ENCODE results near the gene CREG1. TPM values are rescaled to one million over a fixed set of nuclear protein-coding genes. Genes with fewer than 3 reads are reported as not detected.

The CREG1 gene
- total RNA-seq, 1 donor from 2014 or later: 36.0 TPM

DNA sequence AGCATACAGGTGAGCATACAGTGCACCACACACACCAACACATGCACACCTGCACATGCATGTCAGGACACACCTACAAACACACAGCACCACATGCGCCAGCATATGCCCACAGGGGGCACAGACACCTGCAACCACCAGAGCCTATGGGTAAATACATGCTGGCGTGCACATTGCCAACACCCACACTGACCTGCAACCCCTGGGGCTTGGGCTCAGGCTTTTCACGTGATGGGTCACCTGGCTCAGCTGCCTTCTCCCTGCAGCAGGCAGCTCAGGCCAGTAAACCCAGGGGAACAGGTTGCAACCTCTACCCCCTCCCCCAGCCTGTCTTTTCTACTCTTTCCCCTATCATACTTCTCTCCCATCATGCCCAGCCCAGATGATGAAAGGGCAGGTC lies 43.3 kb downstream of the CREG1 start:
- H3K4me1 ChIP-seq (ENCODE audit: insufficient read depth, low read length): no peaks in the 10 kb centered on the region
- H3K27me3 ChIP-seq (ENCODE audit: insufficient read depth, low read length): peaks cover 3% of the 10 kb centered on the region
- Mint-ChIP-seq H3K9me3 (ENCODE audit: unreplicated experiment) (no peaks in the 10 kb centered on the region), H3K4me3 (ENCODE audit: unreplicated experiment) (no peak overlapping the region), H3K4me1 (ENCODE audit: low read depth, unreplicated experiment) (no peaks in the 10 kb centered on the region), H3K27ac (ENCODE audit: unreplicated experiment) (no peak overlapping the region), H3K36me3 (ENCODE audit: low read depth, unreplicated experiment) (no peaks in the 10 kb centered on the region), H3K27me3 (ENCODE audit: low read depth, unreplicated experiment) (peaks cover 8% of the 10 kb centered on the region)
- H3K79me2 ChIP-seq (ENCODE audit: insufficient read depth, low read length): no peaks in the 10 kb centered on the region
- FAIRE-seq (no peak), DNase-seq (ENCODE audit: low read depth) (no peak)
- H3K4me3 ChIP-seq (ENCODE audit: insufficient read depth, low read depth, low read length): no peak overlapping the region
- H3K36me3 ChIP-seq (ENCODE audit: insufficient read depth, low read length): no peaks in the 10 kb centered on the region
- no peak overlapping the region for H2AFZ ChIP-seq (ENCODE audit: low read depth, low read length)
- TF ChIP-seq EZH2 (IDR thresholded peaks at IDR 0.05; ENCODE audit: insufficient read depth, low read length): no peak
- TF ChIP-seq, protein P1, sequence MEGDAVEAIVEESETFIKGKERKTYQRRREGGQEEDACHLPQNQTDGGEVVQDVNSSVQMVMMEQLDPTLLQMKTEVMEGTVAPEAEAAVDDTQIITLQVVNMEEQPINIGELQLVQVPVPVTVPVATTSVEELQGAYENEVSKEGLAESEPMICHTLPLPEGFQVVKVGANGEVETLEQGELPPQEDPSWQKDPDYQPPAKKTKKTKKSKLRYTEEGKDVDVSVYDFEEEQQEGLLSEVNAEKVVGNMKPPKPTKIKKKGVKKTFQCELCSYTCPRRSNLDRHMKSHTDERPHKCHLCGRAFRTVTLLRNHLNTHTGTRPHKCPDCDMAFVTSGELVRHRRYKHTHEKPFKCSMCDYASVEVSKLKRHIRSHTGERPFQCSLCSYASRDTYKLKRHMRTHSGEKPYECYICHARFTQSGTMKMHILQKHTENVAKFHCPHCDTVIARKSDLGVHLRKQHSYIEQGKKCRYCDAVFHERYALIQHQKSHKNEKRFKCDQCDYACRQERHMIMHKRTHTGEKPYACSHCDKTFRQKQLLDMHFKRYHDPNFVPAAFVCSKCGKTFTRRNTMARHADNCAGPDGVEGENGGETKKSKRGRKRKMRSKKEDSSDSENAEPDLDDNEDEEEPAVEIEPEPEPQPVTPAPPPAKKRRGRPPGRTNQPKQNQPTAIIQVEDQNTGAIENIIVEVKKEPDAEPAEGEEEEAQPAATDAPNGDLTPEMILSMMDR (IDR thresholded peaks at IDR 0.05; ENCODE audit: insufficient read depth, low read depth, low read length): no peak
- no peaks in the 10 kb centered on the region for H4K20me1 ChIP-seq (ENCODE audit: insufficient read depth, low read length)
- no peaks in the 10 kb centered on the region for H3K9me3 ChIP-seq (ENCODE audit: insufficient read depth, low read depth, low read length)
- H3K9ac ChIP-seq (ENCODE audit: low read length): no peak overlapping the region
- H3K4me2 ChIP-seq (ENCODE audit: low read length): no peak overlapping the region
- no peak overlapping the region for H3K27ac ChIP-seq (ENCODE audit: low read depth, low read length)

DNA sequence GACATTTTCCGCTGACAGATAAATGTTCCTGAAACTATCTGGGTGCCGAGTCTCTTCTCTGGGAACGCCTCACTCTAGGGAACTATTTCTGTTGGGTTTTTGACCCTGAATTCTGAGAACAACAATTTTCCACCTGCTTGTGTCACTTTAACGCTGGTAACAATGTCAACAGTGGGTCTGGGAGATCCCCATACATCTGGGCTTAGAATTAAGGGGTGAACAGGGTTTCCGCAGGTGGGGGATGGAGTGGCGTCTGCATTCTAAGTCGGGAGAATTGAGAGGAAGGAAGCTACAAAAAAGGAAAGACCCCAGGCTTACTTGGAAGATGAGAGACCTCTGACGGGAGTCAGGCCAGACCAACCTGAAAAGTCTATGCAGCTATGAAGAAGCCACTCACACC lies 44.0 kb downstream of the CREG1 start:
- TF ChIP-seq, protein P1 (IDR thresholded peaks at IDR 0.05; ENCODE audit: insufficient read depth, low read depth, low read length): no peak
- TF ChIP-seq EZH2 (IDR thresholded peaks at IDR 0.05; ENCODE audit: insufficient read depth, low read length): no peak
- peaks cover 3% of the 10 kb centered on the region for H3K27me3 ChIP-seq (ENCODE audit: insufficient read depth, low read length)
- Mint-ChIP-seq H3K36me3 (ENCODE audit: low read depth, unreplicated experiment) (no peaks in the 10 kb centered on the region), H3K4me3 (ENCODE audit: unreplicated experiment) (no peak overlapping the region), H3K27ac (ENCODE audit: unreplicated experiment) (no peak overlapping the region), H3K4me1 (ENCODE audit: low read depth, unreplicated experiment) (no peaks in the 10 kb centered on the region), H3K27me3 (ENCODE audit: low read depth, unreplicated experiment) (peaks cover 8% of the 10 kb centered on the region), H3K9me3 (ENCODE audit: unreplicated experiment) (no peaks in the 10 kb centered on the region)
- no peaks in the 10 kb centered on the region for H3K79me2 ChIP-seq (ENCODE audit: insufficient read depth, low read length)
- H3K36me3 ChIP-seq (ENCODE audit: insufficient read depth, low read length): no peaks in the 10 kb centered on the region
- FAIRE-seq (no peak), DNase-seq (ENCODE audit: low read depth) (no peak)
- H3K4me3 ChIP-seq (ENCODE audit: insufficient read depth, low read depth, low read length): no peak overlapping the region
- no peaks in the 10 kb centered on the region for H3K4me1 ChIP-seq (ENCODE audit: insufficient read depth, low read length)
- no peaks in the 10 kb centered on the region for H3K9me3 ChIP-seq (ENCODE audit: insufficient read depth, low read depth, low read length)
- H3K9ac ChIP-seq (ENCODE audit: low read length): no peak overlapping the region
- H3K27ac ChIP-seq (ENCODE audit: low read depth, low read length): no peak overlapping the region
- H2AFZ ChIP-seq (ENCODE audit: low read depth, low read length): no peak overlapping the region
- no peak overlapping the region for H3K4me2 ChIP-seq (ENCODE audit: low read length)
- no peaks in the 10 kb centered on the region for H4K20me1 ChIP-seq (ENCODE audit: insufficient read depth, low read length)

DNA sequence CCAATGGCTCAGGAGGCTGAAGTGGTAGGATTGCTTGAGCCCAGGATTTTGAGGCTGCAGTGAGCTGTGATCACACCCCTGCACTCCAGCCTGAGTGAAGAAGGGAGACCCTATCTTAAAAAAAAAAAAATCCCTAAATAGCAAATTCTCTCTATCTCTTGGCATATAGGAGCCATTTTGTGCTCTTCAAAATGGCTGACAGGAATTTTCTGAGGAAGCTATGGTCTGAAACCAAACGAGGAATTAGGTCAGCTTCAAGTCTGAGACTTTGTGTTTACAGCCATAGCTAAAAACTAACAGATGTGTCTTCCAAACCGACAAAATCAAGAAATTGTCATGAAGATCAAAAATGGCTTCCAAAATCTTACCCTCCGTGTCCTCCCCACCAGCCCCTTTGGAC lies 45.8 kb downstream of the CREG1 start:
- H3K79me2 ChIP-seq (ENCODE audit: insufficient read depth, low read length): no peaks in the 10 kb centered on the region
- no peak for DNase-seq (ENCODE audit: low read depth)
- H3K4me1 Mint-ChIP-seq (ENCODE audit: low read depth, unreplicated experiment): no peaks in the 10 kb centered on the region
- no peak overlapping the region for H3K27ac Mint-ChIP-seq (ENCODE audit: unreplicated experiment)
- H3K4me3 Mint-ChIP-seq (ENCODE audit: unreplicated experiment): no peak overlapping the region
- H3K36me3 ChIP-seq (ENCODE audit: insufficient read depth, low read length): no peaks in the 10 kb centered on the region
- H3K27ac ChIP-seq (ENCODE audit: low read depth, low read length): no peak overlapping the region
- no peaks in the 10 kb centered on the region for H3K4me1 ChIP-seq (ENCODE audit: insufficient read depth, low read length)
- H3K9me3 ChIP-seq (ENCODE audit: insufficient read depth, low read depth, low read length): no peaks in the 10 kb centered on the region
- H2AFZ ChIP-seq (ENCODE audit: low read depth, low read length): no peak overlapping the region
- no peak overlapping the region for H3K9ac ChIP-seq (ENCODE audit: low read length)
- FAIRE-seq: no peak
- H3K27me3 Mint-ChIP-seq (ENCODE audit: low read depth, unreplicated experiment): peaks cover 19% of the 10 kb centered on the region
- H3K9me3 Mint-ChIP-seq (ENCODE audit: unreplicated experiment): no peaks in the 10 kb centered on the region
- TF ChIP-seq, protein P1 (IDR thresholded peaks at IDR 0.05; ENCODE audit: insufficient read depth, low read depth, low read length): no peak
- TF ChIP-seq EZH2 (IDR thresholded peaks at IDR 0.05; ENCODE audit: insufficient read depth, low read length): no peak
- no peaks in the 10 kb centered on the region for H3K36me3 Mint-ChIP-seq (ENCODE audit: low read depth, unreplicated experiment)
- peaks cover 6% of the 10 kb centered on the region for H3K27me3 ChIP-seq (ENCODE audit: insufficient read depth, low read length)
- H3K4me3 ChIP-seq (ENCODE audit: insufficient read depth, low read depth, low read length): no peak overlapping the region
- no peaks in the 10 kb centered on the region for H4K20me1 ChIP-seq (ENCODE audit: insufficient read depth, low read length)
- no peak overlapping the region for H3K4me2 ChIP-seq (ENCODE audit: low read length)
